Measurements from ENCODE around the gene DNAAF5.

DNAAF5 gene

DNA sequence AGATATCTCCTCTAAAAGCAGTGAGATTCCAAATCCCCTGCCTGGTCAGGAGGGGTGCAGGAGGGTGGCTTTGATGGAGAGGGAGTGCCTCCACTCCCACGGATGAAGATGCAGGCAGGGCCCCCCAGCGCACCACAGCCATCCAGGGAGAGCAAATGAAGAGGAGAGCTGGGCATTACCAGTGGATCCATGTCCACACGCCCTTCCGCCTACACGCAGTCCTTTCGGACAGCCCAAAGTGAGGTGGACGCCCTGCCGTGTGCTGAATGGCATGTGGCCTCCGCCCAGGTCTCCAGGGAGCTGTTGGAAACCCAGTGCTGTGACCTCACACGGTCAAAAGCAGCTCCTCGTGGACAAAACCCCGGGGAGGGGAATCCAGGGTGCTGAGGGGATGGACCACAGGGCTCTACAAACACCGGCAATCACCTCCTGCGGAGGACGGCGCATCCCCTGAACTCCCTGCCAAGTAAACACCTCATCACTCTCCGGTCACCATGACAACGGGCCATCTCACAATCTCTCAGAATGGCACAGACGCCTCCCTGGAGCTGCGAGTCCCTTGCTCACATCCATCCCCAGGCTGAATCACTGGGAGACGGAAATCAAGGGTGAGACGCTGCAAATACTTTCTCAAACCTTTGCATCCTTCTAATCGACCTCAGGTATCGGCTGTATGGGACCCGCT is 35.0 kb upstream of the DNAAF5 start:
- Histone ChIP-seq H3K9me3 (ENCODE audit: control insufficient read depth, low read length) (no peaks in the 10 kb centered on the region), H3K27ac (ENCODE audit: insufficient read depth, low read depth, low read length, poor library complexity, severe bottlenecking) (no peak overlapping the region), H3K27me3 (ENCODE audit: control insufficient read depth, insufficient read depth, low read length, poor library complexity, severe bottlenecking) (no peaks in the 10 kb centered on the region), H3K36me3 (ENCODE audit: control insufficient read depth, insufficient read depth, low read length) (no peaks in the 10 kb centered on the region), H3K4me1 (ENCODE audit: control insufficient read depth, insufficient read depth, low read length) (no peaks in the 10 kb centered on the region), H3K4me3 (ENCODE audit: insufficient read depth, low read depth, low read length) (no peak overlapping the region)
- WGBS, 2 experiments = 93 to 95% methylated on average over 25 of the region's 25 CpGs

DNA sequence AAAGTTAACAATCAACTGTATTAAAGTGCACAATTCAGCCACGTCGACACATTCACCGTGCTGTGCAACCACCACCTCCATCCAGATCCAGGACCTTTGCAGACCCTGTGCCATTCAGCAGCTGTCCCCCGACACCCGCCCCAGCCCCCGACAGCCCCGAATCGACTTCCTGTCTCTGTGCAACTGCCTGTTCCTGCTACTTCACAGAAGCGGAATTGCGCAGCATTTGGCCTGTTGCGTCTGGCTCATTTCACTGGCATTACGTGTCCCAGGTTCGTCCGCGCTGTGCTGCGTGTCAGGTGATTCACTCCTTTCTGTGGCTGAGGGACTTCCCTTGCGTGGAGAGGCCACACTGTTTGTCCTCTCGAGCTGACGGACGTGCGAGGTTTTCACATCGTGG is 33.2 kb upstream of the DNAAF5 start:
- Histone ChIP-seq H3K4me1 (ENCODE audit: control insufficient read depth, insufficient read depth, low read length) (no peaks in the 10 kb centered on the region), H3K36me3 (ENCODE audit: control insufficient read depth, insufficient read depth, low read length) (no peaks in the 10 kb centered on the region), H3K9me3 (ENCODE audit: control insufficient read depth, low read length) (no peaks in the 10 kb centered on the region), H3K27me3 (ENCODE audit: control insufficient read depth, insufficient read depth, low read length, poor library complexity, severe bottlenecking) (no peaks in the 10 kb centered on the region), H3K4me3 (ENCODE audit: insufficient read depth, low read depth, low read length) (no peak overlapping the region), H3K27ac (ENCODE audit: insufficient read depth, low read depth, low read length, poor library complexity, severe bottlenecking) (no peak overlapping the region)
- 96 to 97% methylated on average over 22 of the region's 22 CpGs for WGBS, 2 experiments

GRCh38 chr7:696426-696811 is 30.1 kb upstream of the DNAAF5 start:
- WGBS, 2 experiments = 95 to 96% methylated on average over 9 of the region's 9 CpGs
- Histone ChIP-seq H3K9me3 (ENCODE audit: control insufficient read depth, low read length) (no peaks in the 10 kb centered on the region), H3K27ac (ENCODE audit: insufficient read depth, low read depth, low read length, poor library complexity, severe bottlenecking) (no peak overlapping the region), H3K27me3 (ENCODE audit: control insufficient read depth, insufficient read depth, low read length, poor library complexity, severe bottlenecking) (no peaks in the 10 kb centered on the region), H3K4me3 (ENCODE audit: insufficient read depth, low read depth, low read length) (no peak overlapping the region), H3K36me3 (ENCODE audit: control insufficient read depth, insufficient read depth, low read length) (no peaks in the 10 kb centered on the region), H3K4me1 (ENCODE audit: control insufficient read depth, insufficient read depth, low read length) (no peaks in the 10 kb centered on the region)

- Histone ChIP-seq H3K4me1 (ENCODE audit: control insufficient read depth, insufficient read depth, low read length) (no peaks in the 10 kb centered on the region), H3K4me3 (ENCODE audit: insufficient read depth, low read depth, low read length) (no peak overlapping the region), H3K9me3 (ENCODE audit: control insufficient read depth, low read length) (no peaks in the 10 kb centered on the region), H3K36me3 (ENCODE audit: control insufficient read depth, insufficient read depth, low read length) (no peaks in the 10 kb centered on the region), H3K27me3 (ENCODE audit: control insufficient read depth, insufficient read depth, low read length, poor library complexity, severe bottlenecking) (no peaks in the 10 kb centered on the region), H3K27ac (ENCODE audit: insufficient read depth, low read depth, low read length, poor library complexity, severe bottlenecking) (no peak overlapping the region)
- 93 to 94% methylated on average over 29 of the region's 29 CpGs for WGBS, 2 experiments
Observed at GRCh38 chr7:696812-697551, 29.5 kb upstream of the DNAAF5 start.

DNA sequence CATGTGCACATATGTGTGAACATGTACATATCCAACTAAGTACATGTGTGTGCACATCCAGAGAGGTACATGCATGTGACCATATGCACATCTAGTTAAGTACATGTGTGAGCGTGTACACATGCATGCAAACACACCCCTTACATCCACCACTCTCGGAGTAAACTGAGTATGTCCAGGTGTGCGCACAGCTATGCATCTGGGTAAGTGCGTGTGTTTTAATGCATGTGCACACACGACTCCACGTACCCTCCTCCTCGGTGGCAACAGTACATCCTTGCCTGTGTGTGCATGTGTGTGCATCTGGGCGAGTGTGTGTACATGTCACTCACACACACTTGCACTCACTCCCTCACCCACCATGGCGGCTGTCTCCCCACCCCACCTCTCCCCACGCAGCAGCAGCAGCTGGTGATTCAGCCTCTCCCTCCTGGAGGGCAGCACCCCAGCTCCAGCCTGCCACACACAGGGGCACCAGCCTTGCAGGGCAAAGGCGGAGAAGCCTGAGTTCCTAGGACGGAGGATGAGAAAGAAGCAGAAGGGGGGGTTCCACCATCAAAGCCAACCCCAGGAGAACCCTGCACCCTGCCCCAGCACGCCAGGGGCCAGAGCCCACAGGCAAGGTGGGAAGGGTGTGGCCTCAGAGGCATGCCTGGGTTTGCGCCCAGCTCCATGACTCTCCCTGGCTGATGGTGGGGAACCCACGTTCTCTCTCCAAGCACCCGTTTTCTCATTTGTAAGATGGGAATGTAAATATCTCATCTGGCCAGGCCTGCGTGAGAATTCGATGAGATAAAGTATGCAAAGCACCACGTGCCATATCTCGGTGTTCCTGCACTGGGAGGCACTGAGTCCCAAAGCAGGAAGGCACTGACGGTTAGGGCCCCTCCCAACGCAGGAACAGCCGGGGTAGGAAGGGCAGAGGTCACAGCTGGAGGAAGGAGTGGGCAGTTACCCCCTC is 27.7 kb upstream of the DNAAF5 start:
- Histone ChIP-seq H3K36me3 (ENCODE audit: control insufficient read depth, insufficient read depth, low read length) (no peaks in the 10 kb centered on the region), H3K27me3 (ENCODE audit: control insufficient read depth, insufficient read depth, low read length, poor library complexity, severe bottlenecking) (no peaks in the 10 kb centered on the region), H3K27ac (ENCODE audit: insufficient read depth, low read depth, low read length, poor library complexity, severe bottlenecking) (no peak overlapping the region), H3K4me3 (ENCODE audit: insufficient read depth, low read depth, low read length) (no peak overlapping the region), H3K9me3 (ENCODE audit: control insufficient read depth, low read length) (no peaks in the 10 kb centered on the region), H3K4me1 (ENCODE audit: control insufficient read depth, insufficient read depth, low read length) (no peaks in the 10 kb centered on the region)
- whole genome bisulfite sequencing, 2 experiments = 92 to 95% methylated on average over 23 of the region's 23 CpGs

GRCh38 chr7:699476-700170 is 26.9 kb upstream of the DNAAF5 start:
- no peaks in the 10 kb centered on the region for H3K27me3 ChIP-seq (ENCODE audit: control insufficient read depth, insufficient read depth, low read length, poor library complexity, severe bottlenecking)
- no peaks in the 10 kb centered on the region for H3K4me1 ChIP-seq (ENCODE audit: control insufficient read depth, insufficient read depth, low read length)
- H3K9me3 ChIP-seq (ENCODE audit: control insufficient read depth, low read length) = no peaks in the 10 kb centered on the region
- H3K4me3 ChIP-seq (ENCODE audit: insufficient read depth, low read depth, low read length) = no peak overlapping the region
- H3K27ac ChIP-seq (ENCODE audit: insufficient read depth, low read depth, low read length, poor library complexity, severe bottlenecking) = no peak overlapping the region
- no peaks in the 10 kb centered on the region for H3K36me3 ChIP-seq (ENCODE audit: control insufficient read depth, insufficient read depth, low read length)
- WGBS, 2 experiments = 85 to 87% methylated on average over 17 of the region's 17 CpGs

GRCh38 chr7:701086-701671 is 25.3 kb upstream of the DNAAF5 start:
- H3K4me1 ChIP-seq (ENCODE audit: control insufficient read depth, insufficient read depth, low read length) = no peaks in the 10 kb centered on the region
- H3K36me3 ChIP-seq (ENCODE audit: control insufficient read depth, insufficient read depth, low read length) = no peaks in the 10 kb centered on the region
- 78 to 87% methylated on average over 4 of the region's 4 CpGs for WGBS, 2 experiments
- no peaks in the 10 kb centered on the region for H3K9me3 ChIP-seq (ENCODE audit: control insufficient read depth, low read length)
- H3K27ac ChIP-seq (ENCODE audit: insufficient read depth, low read depth, low read length, poor library complexity, severe bottlenecking) = no peak overlapping the region
- no peaks in the 10 kb centered on the region for H3K27me3 ChIP-seq (ENCODE audit: control insufficient read depth, insufficient read depth, low read length, poor library complexity, severe bottlenecking)
- no peak overlapping the region for H3K4me3 ChIP-seq (ENCODE audit: insufficient read depth, low read depth, low read length)

DNA sequence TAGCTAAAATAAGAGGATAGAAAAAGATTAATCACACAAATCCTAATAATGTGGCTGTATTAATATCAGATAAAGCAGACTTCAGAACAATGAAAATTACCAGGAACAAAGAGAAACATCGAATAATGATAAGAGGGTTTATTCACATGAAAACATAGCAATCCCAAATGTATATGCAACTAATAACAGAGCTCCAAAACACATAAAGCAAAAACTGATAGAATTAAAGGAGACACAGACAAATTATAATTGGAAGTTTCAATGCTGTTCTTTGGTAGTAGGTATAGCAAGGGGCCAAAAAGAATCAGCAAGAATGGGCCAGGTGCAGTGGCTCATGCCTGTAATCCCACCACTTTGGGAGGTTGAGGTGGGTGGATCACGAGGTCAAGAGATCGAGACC is 23.4 kb upstream of the DNAAF5 start:
- WGBS, 2 experiments = 83 to 94% methylated on average over 2 to 3 of the region's 3 CpGs
- H3K27ac ChIP-seq (ENCODE audit: insufficient read depth, low read depth, low read length, poor library complexity, severe bottlenecking) = no peak overlapping the region
- no peak overlapping the region for H3K4me3 ChIP-seq (ENCODE audit: insufficient read depth, low read depth, low read length)
- H3K4me1 ChIP-seq (ENCODE audit: control insufficient read depth, insufficient read depth, low read length) = no peaks in the 10 kb centered on the region
- no peaks in the 10 kb centered on the region for H3K36me3 ChIP-seq (ENCODE audit: control insufficient read depth, insufficient read depth, low read length)
- H3K9me3 ChIP-seq (ENCODE audit: control insufficient read depth, low read length) = no peaks in the 10 kb centered on the region
- no peaks in the 10 kb centered on the region for H3K27me3 ChIP-seq (ENCODE audit: control insufficient read depth, insufficient read depth, low read length, poor library complexity, severe bottlenecking)

DNA sequence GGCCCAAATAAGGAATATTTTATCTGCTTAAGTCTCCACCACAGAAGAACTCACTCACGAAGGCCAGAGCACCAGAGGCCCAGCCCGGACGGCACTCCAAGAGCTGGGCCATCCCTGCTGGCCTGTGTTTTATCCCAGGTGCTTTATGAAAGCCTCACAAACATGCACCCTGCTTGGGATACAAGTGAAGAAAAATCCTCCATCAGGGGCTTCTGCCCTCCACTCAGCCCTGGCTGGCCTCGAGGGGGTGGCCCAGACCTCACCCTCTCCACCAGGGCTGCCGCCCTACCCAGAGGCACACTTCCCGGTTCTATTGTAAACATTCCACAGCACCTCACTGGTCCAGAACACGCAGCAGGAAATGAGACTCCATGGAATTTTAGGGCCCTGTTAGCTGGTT is 19.8 kb upstream of the DNAAF5 start:
- Histone ChIP-seq H3K27me3 (ENCODE audit: control insufficient read depth, insufficient read depth, low read length, poor library complexity, severe bottlenecking) (no peaks in the 10 kb centered on the region), H3K4me1 (ENCODE audit: control insufficient read depth, insufficient read depth, low read length) (peaks cover 6% of the 10 kb centered on the region), H3K4me3 (ENCODE audit: insufficient read depth, low read depth, low read length) (no peak overlapping the region), H3K36me3 (ENCODE audit: control insufficient read depth, insufficient read depth, low read length) (no peaks in the 10 kb centered on the region), H3K9me3 (ENCODE audit: control insufficient read depth, low read length) (no peaks in the 10 kb centered on the region), H3K27ac (ENCODE audit: insufficient read depth, low read depth, low read length, poor library complexity, severe bottlenecking) (no peak overlapping the region)
- WGBS, 2 experiments = 92 to 95% methylated on average over 7 of the region's 7 CpGs
